COLO668 (cell line): ENCODE results near the gene SP4.

Experiments
- DNase-seq: peaks from one replicate; lab custom pipeline; 2025; ENCODE audit not compliant: unreplicated experiment; lab: John Stamatoyannopoulos, UW

Gene SP4

GRCh38 chr7:21427871-21428658 lies at the start of gene SP4:
TSS of gene SP4 (plus strand) at chr7:21428083. CDS start at chr7:21428252, 169 bp downstream.
- DNase-seq: peak; percentile 99

- no peak for DNase-seq
Observed at GRCh38 chr7:21383227-21384220, 44.4 kb upstream of the SP4 start.

GRCh38 chr7:21393937-21394336 lies 33.9 kb upstream of the SP4 start:
- DNase-seq: no peak

GRCh38 chr7:21401944-21402343 lies 25.9 kb upstream of the SP4 start:
- DNase-seq: no peak

GRCh38 chr7:21407796-21408480 lies 19.9 kb upstream of the SP4 start:
- DNase-seq: no peak

- DNase-seq: no peak
Observed at GRCh38 chr7:21408481-21408820, 19.4 kb upstream of the SP4 start.

GRCh38 chr7:21412410-21412851 lies 15.5 kb upstream of the SP4 start:
- DNase-seq: no peak

GRCh38 chr7:21412957-21413356 lies 14.9 kb upstream of the SP4 start:
- no peak for DNase-seq

GRCh38 chr7:21413502-21413901 lies 14.4 kb upstream of the SP4 start:
- DNase-seq: no peak

- DNase-seq: no peak
Observed at GRCh38 chr7:21414795-21415393, 13.0 kb upstream of the SP4 start.

GRCh38 chr7:21417647-21418046 lies 10.2 kb upstream of the SP4 start:
- DNase-seq: no peak

GRCh38 chr7:21422751-21423150 lies 5.1 kb upstream of the SP4 start:
- no peak for DNase-seq

GRCh38 chr7:21425290-21425689 lies 2.6 kb upstream of the SP4 start:
- no peak for DNase-seq

GRCh38 chr7:21426286-21427181 lies 1.3 kb upstream of the SP4 start:
- no peak for DNase-seq

GRCh38 chr7:21427182-21427870 lies 557 bp upstream of the SP4 start:
- peak; percentile 100 for DNase-seq

GRCh38 chr7:21428659-21428941 lies 717 bp downstream of the SP4 start:
- no peak for DNase-seq

- DNase-seq: no peak
Observed at GRCh38 chr7:21429021-21429420, 1.1 kb downstream of the SP4 start.

GRCh38 chr7:21429786-21430574 lies 2.1 kb downstream of the SP4 start:
- peak; percentile 33 for DNase-seq

- peak; percentile 33 for DNase-seq
Observed at GRCh38 chr7:21430575-21430954, 2.7 kb downstream of the SP4 start.
